ENCODE data around the gene FLNC. TPM values are rescaled to one million over a fixed set of nuclear protein-coding genes. Genes with fewer than 3 reads are reported as not detected.

FLNC gene
- total and polyA plus RNA-seq, 9 of the 15 experiments (the other 6 are each of a cell fraction or from before 2014, with no cell fraction given) = 0.90 to 155 (median 28.8) TPM

GRCh38 chr7:128792471-128793180 lies 37.6 kb upstream of the FLNC start (continued):
- TF ChIP-seq ZNF740 (CRISPR knock-in tag; IDR thresholded peaks at IDR 0.05) (0 out of 2 replicates have a peak, but pooled peaks have one; percentile 18), ZNF740 (tag; IDR thresholded peaks at IDR 0.05) (no peak), NR0B1 (IDR thresholded peaks at IDR 0.05; ENCODE audit: partially characterized antibody) (no peak), CGGBP1 (CRISPR knock-in tag; IDR thresholded peaks at IDR 0.05) (no peak), ZNF133 (CRISPR knock-in tag; IDR thresholded peaks at IDR 0.05) (no peak), CBX2 (IDR thresholded peaks at IDR 0.05; ENCODE audit: insufficient read depth, low read length, poor library complexity, severe bottlenecking) (no peak), ZFP30 (CRISPR knock-in tag; IDR thresholded peaks at IDR 0.05; ENCODE audit: borderline replicate concordance) (no peak), ZNF589 (CRISPR knock-in tag; IDR thresholded peaks at IDR 0.05; ENCODE audit: low read depth) (no peak), FOXK2 (conservative IDR thresholded peaks at IDR 0.05 in 1 of 2, IDR thresholded peaks at IDR 0.05 in 1 of 2; ENCODE audit: low read depth in 2 of 2) (no peak), SP1 (CRISPR knock-in tag; IDR thresholded peaks at IDR 0.05) (peak; percentile 33; the same call in 1 of the 2 replicates), MNT (conservative IDR thresholded peaks at IDR 0.05) (peak; percentile 86 to 91), ZBED1 (IDR thresholded peaks at IDR 0.05) (no peak), RBBP5 (IDR thresholded peaks at IDR 0.05; ENCODE audit: borderline replicate concordance, insufficient read depth, low read length, poor library complexity, severe bottlenecking) (peak; percentile 27), ZC3H8 (IDR thresholded peaks at IDR 0.05) (no peak), E2F8 (IDR thresholded peaks at IDR 0.05; ENCODE audit: low read depth, partially characterized antibody) (no peak), ELF2 (CRISPR knock-in tag; IDR thresholded peaks at IDR 0.05) (no peak), ELK1 (CRISPR knock-in tag; IDR thresholded peaks at IDR 0.05) (no peak), TFAM (CRISPR knock-in tag; conservative IDR thresholded peaks at IDR 0.05) (no peak), POU5F1 (IDR thresholded peaks at IDR 0.05; ENCODE audit: borderline replicate concordance, low read depth, low read length, partially characterized antibody) (no peak)
